ENCODE results near the gene ITPRIP.

ITPRIP gene

GRCh38 chr10:104279550-104280259, 58.6 kb downstream of the ITPRIP start:
- no peak for DNase-seq (ENCODE audit: low spot score)

- DNase-seq (ENCODE audit: low spot score), result no peak
These were observed 60.5 kb downstream of the ITPRIP start for GRCh38 chr10:104277785-104278184.

- no peak for DNase-seq (ENCODE audit: low spot score)
These were observed 62.1 kb downstream of the ITPRIP start for GRCh38 chr10:104276192-104276591.

DNA sequence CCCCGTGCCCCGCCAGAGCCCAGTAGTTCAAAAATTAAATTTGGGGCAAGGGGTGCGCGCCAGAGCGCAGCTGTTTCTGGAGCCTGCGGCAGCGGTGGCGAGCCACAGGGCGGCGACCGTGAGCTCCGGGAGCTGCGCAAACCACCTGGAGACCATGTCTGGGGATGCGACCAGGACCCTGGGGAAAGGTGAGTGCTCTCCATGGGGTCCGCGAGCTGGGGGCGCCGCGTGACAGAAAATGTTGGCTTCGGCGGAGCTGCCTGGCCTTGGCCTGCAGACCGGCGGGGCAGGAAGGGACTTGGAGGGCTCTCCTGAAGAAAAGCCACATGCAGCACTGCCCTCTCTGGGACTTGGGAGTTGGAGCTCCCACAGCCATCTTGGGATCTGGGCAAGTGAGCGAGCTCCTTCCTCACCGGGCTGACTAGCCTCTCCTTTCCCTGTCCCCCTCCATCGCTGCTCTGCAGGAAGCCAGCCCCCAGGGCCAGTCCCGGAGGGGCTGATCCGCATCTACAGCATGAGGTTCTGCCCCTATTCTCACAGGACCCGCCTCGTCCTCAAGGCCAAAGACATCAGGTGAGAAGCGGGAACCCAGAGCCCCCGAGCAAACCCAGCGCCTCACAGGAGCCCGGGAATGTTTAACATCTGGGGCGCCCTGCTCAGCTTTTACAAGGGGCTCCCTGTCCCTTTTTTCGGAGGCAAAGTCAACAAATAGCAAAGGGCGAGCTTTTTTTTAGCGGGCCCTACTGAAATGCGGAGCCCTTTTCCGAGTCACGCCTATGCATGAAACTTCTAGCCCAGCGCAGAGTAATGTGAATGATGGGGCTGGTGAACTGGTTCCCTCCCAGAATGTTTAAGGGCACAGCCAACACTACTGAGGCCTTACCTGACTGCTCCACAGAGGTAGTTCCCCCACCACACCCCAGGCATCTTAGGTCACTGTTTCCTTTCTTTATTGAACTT, 63.2 kb downstream of the ITPRIP start:
- DNase-seq (ENCODE audit: low spot score), result peak; percentile 49

DNA sequence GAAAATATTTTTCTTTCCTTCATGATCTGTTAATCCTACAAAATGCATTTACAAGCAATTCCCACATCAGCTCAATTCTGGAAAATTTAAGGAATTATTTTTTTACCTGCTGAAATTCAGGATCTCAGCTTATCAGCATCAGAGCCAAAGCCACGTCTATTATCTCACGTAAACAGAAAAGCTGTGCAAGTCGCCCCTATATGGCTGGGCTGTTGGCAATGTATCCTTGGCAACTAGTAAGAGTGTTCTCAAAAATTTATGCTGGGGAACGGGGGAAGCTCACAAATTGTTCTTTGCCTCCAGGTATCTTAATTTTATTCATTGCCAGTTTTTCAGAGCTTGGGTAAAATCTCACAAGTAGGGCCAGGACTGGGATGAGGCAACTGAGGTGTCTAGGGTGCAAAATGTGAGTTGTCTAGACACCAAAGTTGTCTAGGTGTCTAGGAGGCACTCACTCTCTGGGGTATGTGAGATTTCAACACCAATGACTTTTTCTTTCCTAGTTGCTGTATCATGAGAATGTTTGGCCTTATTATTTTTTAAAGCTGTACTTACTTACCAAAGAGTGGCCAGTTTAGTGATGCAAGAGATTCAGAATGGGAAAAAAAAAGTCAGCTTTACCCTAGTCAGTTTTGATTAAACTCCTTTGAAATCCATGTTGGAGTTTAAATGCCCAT, 64.2 kb downstream of the ITPRIP start:
- no peak for DNase-seq (ENCODE audit: low spot score)

GRCh38 chr10:104273286-104273685, 65.0 kb downstream of the ITPRIP start:
- no peak for DNase-seq (ENCODE audit: low spot score)

DNA sequence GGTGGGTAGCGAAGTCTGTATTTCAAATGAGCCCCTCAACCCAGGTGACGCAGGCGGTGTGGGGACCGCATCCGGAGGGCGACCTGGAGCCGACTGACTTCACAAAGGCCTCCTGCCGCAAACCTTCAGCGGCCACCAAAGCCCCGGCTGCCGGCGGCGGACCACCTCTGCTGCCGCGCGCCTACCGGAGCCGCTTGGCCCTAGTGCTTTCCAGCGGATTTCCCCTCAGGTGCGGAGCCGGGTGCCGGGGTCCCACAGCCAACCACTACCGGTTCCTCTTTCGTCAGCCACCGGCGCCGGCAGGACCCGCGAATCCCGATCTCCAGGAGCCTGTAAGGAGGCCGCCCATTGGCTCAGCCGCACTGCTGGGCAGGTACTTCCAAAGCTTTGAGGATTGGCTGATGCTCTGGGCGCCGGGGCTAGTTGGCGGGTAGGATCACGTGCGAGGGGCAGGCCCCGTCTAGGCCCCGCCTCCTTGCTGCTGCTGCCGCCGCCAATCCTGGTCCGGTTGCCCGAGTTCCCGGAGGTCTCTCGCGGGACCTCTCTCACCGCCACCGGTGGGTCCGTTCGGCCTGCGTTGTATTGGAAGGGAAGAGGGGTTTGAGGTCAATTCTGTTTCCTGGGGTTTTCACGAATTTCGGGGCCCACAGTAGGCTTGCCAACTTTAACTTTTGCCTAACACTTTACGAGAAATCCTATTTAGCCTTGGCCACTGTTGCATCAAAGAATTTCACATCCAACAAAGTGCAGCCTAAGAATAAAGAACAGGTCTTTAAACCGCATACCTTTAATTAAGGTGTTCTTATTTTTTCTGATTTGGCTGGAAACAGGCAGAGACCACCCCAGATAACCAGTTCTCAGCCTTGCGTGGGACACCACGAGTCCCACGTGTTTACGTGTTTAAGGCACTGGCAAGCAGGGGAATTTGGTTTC, 69.3 kb downstream of the ITPRIP start, which contains the start of gene GSTO2:
TSS of gene GSTO2 (plus strand) at position 472 of the 933 bp plus-strand sequence. CDS start 5,732 bp downstream, outside the sequence.
- peak; percentile 98 for DNase-seq (ENCODE audit: low spot score)

DNA sequence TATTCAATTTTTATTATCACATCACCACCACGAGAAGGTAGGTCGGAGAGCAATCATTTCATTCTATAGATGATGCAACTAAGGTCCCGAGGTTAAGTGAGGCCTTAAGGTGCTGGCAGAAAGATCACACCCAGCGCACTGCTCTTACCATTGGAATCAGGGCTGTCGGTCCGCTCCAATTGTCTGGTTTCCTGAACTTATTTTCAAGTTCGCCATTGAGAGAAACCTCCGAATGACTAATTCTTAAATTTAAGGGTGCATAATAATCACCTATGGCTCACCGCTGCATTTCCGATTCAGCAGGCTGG, 69.9 kb downstream of the ITPRIP start:
- DNase-seq (ENCODE audit: low spot score), result peak; percentile 26

GRCh38 chr10:104267721-104268404, 70.4 kb downstream of the ITPRIP start:
- DNase-seq (ENCODE audit: low spot score), result no peak

GRCh38 chr10:104264783-104265182, 73.5 kb downstream of the ITPRIP start:
- no peak for DNase-seq (ENCODE audit: low spot score)

DNA sequence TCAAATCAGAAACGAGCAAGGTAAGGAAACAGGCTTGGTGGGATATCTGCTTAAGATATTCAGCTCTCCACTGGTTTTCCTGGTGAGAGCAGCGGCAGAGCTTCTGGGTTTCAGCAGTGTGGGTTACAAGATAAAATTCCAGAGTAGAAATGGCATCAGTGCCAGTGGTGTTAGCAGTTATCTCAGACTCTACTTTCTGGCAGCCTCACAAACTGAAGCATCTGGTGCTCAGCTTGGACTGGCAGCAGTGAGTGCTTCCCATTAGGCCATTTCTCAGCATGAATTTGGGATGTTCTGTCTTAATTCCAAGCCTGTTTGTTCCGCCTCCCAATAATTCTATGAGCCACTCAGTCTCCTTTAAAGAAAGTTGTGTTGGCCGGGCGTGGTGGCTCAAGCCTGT, 76.2 kb downstream of the ITPRIP start:
- DNase-seq (ENCODE audit: low spot score), result peak; percentile 52

- DNase-seq (ENCODE audit: low spot score), result peak; percentile 72
These were observed 77.5 kb downstream of the ITPRIP start for GRCh38 chr10:104260775-104261115.

GRCh38 chr10:104259999-104260774, 78.1 kb downstream of the ITPRIP start:
- no peak for DNase-seq (ENCODE audit: low spot score)

Data from hematopoietic multipotent progenitor cell treated with erythropoietin and hydrocortisone succinate and interleukin-3 and kit ligand, for 15 days (in vitro differentiated cells).